Measurements from ENCODE around the gene LMBRD2. TPM values are rescaled to one million over a fixed set of nuclear protein-coding genes. Genes with fewer than 3 reads are reported as not detected.
A peak's percentile ranks its signal among the peaks of the same experiment; 100 is the strongest.

Gene LMBRD2
- polyA plus RNA-seq, 1 of the 3 experiments (the other 2 are of a cell fraction), result 1.6 TPM

GRCh38 chr5:36152324-36153297 is 924 bp upstream of the LMBRD2 start:
- peaks cover 34 to 40% of the 10 kb centered on the region in 2 experiments for H3K4me1 ChIP-seq (ENCODE audit: control insufficient read depth in 1 of 2, insufficient read depth in 2 of 2, low read depth in 1 of 2, low read length in 1 of 2)
- H3K9me3 ChIP-seq, result no peaks in the 10 kb centered on the region
- peak; percentile 18 for DNase-seq
- no peaks in the 10 kb centered on the region for H3K9me2 ChIP-seq
- ChIA-PET POLR2A (interaction anchor here (0.6 to 2.2 kb wide), 2 partner anchors 89 to 123 kb away, joined by 3 to 11 read pairs; partner anchors contain the start of gene NADK2), CTCF (interaction anchor here (0.7 to 4.3 kb wide), 6 partner anchors 10 to 89 kb away, joined by 3 to 21 read pairs (median 7); partner anchors contain the start of gene NADK2)
- no peaks in the 10 kb centered on the region for H3K27me3 ChIP-seq (ENCODE audit: insufficient read depth)
- H4K20me1 ChIP-seq (ENCODE audit: insufficient read depth), result no peaks in the 10 kb centered on the region
- H3K4me2 ChIP-seq, result peak overlapping the region; percentile 96
- peak overlapping the region; percentile 84 to 99 for H3K4me3 ChIP-seq (ENCODE audit: low read depth in 2 of 2, low read length in 1 of 2)
- peak overlapping the region; percentile 42 to 89 for H3K27ac ChIP-seq (ENCODE audit: low read depth in 2 of 2, low read length in 1 of 2)
- H3K79me2 ChIP-seq (ENCODE audit: insufficient read depth), result peaks cover 61% of the 10 kb centered on the region
- no peak for TF ChIP-seq EZH2phosphoT487 (IDR thresholded peaks at IDR 0.05; ENCODE audit: borderline replicate concordance, low read depth)
- no peak for TF ChIP-seq POLR2AphosphoS5 (IDR thresholded peaks at IDR 0.05; ENCODE audit: low read depth, low read length)
- TF ChIP-seq MXI1 (IDR thresholded peaks at IDR 0.05; ENCODE audit: low read depth, low read length), result peak; percentile 36; the same call in 1 of the 2 replicates
- TF ChIP-seq CHD2 (IDR thresholded peaks at IDR 0.05; ENCODE audit: low read length, partially characterized antibody), result no peak
- TF ChIP-seq SMC3 (IDR thresholded peaks at IDR 0.05; ENCODE audit: low read depth, low read length), result no peak
- no peak for TF ChIP-seq USF1 (IDR thresholded peaks at IDR 0.05; ENCODE audit: borderline replicate concordance, low read depth)
- TF ChIP-seq IRF3 (IDR thresholded peaks at IDR 0.05; ENCODE audit: low read depth, low read length), result no peak
- peak overlapping the region; percentile 84 for H2AFZ ChIP-seq (ENCODE audit: low read depth)
- 5% methylated on average over 23 of the region's 24 CpGs for WGBS (ENCODE audit: low lambda C conversion rate)
- H3K9ac ChIP-seq, result peak overlapping the region; percentile 79
- H3K36me3 ChIP-seq (replicated peaks in 1 of 2; ENCODE audit: control insufficient read depth in 1 of 2, insufficient read depth in 2 of 2, low read length in 1 of 2), result peaks cover 21 to 26% of the 10 kb centered on the region in 2 experiments
- peaks cover 5% of the 10 kb centered on the region for H3F3A ChIP-seq (replicated peaks; ENCODE audit: insufficient read depth)

- ChIA-PET POLR2A (interaction anchor here (2.2 kb wide), 1 partner anchor 91 kb away, joined by 11 read pairs; the partner anchor contains the start of gene NADK2), CTCF (interaction anchor here (1.7 to 4.3 kb wide), 4 partner anchors 25 to 91 kb away, joined by 5 to 21 read pairs (median 12); partner anchors contain the start of gene NADK2)
- peak overlapping the region; percentile 30 to 79; a peak in 3 of 4 replicates for H3K27ac ChIP-seq (ENCODE audit: low read depth in 2 of 2, low read length in 1 of 2)
- no peaks in the 10 kb centered on the region for H3K27me3 ChIP-seq (ENCODE audit: insufficient read depth)
- peak overlapping the region; percentile 91 for H2AFZ ChIP-seq (ENCODE audit: low read depth)
- peak overlapping the region; percentile 68 for H3K9ac ChIP-seq
- peak overlapping the region; percentile 84 to 99 for H3K4me3 ChIP-seq (ENCODE audit: low read depth in 2 of 2, low read length in 1 of 2)
- H3K9me2 ChIP-seq, result no peaks in the 10 kb centered on the region
- H3K79me2 ChIP-seq (ENCODE audit: insufficient read depth), result peaks cover 50% of the 10 kb centered on the region
- H4K20me1 ChIP-seq (ENCODE audit: insufficient read depth), result no peaks in the 10 kb centered on the region
- peak; percentile 57 for DNase-seq
- peaks cover 14 to 17% of the 10 kb centered on the region in 2 experiments for H3K36me3 ChIP-seq (replicated peaks in 1 of 2; ENCODE audit: control insufficient read depth in 1 of 2, insufficient read depth in 2 of 2, low read length in 1 of 2)
- 5% methylated on average over 23 of the region's 23 CpGs for WGBS (ENCODE audit: low lambda C conversion rate)
- H3K9me3 ChIP-seq, result no peaks in the 10 kb centered on the region
- H3K4me1 ChIP-seq (ENCODE audit: control insufficient read depth in 1 of 2, insufficient read depth in 2 of 2, low read depth in 1 of 2, low read length in 1 of 2), result peaks cover 23 to 28% of the 10 kb centered on the region in 2 experiments
- peaks cover 11% of the 10 kb centered on the region for H3F3A ChIP-seq (replicated peaks; ENCODE audit: insufficient read depth)
- peak overlapping the region; percentile 81 for H3K4me2 ChIP-seq
- TF ChIP-seq ELF1 (IDR thresholded peaks at IDR 0.05) (no peak), GATA2 (CRISPR knock-in tag; IDR thresholded peaks at IDR 0.05) (no peak), RXRA (IDR thresholded peaks at IDR 0.05; ENCODE audit: borderline replicate concordance, low read depth) (no peak), RFX5 (IDR thresholded peaks at IDR 0.05; ENCODE audit: low read length) (no peak), FOSL2 (IDR thresholded peaks at IDR 0.05; ENCODE audit: borderline replicate concordance, low read depth) (no peak), NRF1 (IDR thresholded peaks at IDR 0.05; ENCODE audit: low read depth, low read length) (peak; percentile 27; the same call in 1 of the 2 replicates), RAD21 (IDR thresholded peaks at IDR 0.05; ENCODE audit: low read length) (no peak), PBX3 (IDR thresholded peaks at IDR 0.05) (no peak), GABPA (IDR thresholded peaks at IDR 0.05; ENCODE audit: low read depth) (no peak), TCF12 (IDR thresholded peaks at IDR 0.05) (no peak)
- TF ChIP-seq, protein P1, sequence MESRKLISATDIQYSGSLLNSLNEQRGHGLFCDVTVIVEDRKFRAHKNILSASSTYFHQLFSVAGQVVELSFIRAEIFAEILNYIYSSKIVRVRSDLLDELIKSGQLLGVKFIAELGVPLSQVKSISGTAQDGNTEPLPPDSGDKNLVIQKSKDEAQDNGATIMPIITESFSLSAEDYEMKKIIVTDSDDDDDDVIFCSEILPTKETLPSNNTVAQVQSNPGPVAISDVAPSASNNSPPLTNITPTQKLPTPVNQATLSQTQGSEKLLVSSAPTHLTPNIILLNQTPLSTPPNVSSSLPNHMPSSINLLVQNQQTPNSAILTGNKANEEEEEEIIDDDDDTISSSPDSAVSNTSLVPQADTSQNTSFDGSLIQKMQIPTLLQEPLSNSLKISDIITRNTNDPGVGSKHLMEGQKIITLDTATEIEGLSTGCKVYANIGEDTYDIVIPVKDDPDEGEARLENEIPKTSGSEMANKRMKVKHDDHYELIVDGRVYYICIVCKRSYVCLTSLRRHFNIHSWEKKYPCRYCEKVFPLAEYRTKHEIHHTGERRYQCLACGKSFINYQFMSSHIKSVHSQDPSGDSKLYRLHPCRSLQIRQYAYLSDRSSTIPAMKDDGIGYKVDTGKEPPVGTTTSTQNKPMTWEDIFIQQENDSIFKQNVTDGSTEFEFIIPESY (IDR thresholded peaks at IDR 0.05; ENCODE audit: borderline replicate concordance, low read depth), result no peak
Observed at GRCh38 chr5:36150676-36151433, 832 bp downstream of the LMBRD2 start.

Measured in SK-N-SH (cell line).